ENCODE results near the gene ESRRB. TPM values are rescaled to one million over a fixed set of nuclear protein-coding genes. Genes with fewer than 3 reads are reported as not detected.

ESRRB gene
- total RNA-seq, 1 donor from 2014 or later, result 0.12 TPM

DNA sequence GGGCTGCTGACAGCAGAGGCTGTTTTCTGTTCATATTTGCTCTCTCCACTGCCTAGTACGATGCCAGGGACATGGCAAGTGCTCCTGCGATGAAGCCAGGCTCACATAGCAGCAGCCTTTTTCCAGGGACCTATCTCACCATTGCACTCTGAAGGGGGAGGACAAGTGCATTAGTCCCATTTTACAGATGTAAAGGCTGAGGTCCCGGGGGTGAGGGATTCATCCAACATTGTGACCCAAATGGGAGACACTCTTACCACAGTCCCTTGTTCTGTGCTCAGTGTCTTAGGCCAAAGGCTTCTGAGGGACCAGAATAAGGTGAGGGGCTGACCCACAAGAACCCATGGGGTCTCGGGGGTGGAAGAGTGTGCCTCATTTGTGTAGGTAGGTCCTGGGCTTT is 21.6 kb upstream of the ESRRB start:
- peaks cover 3% of the 10 kb centered on the region for H3K4me1 Mint-ChIP-seq (ENCODE audit: low read depth)
- H3K4me3 Mint-ChIP-seq (ENCODE audit: low read depth), result no peak overlapping the region
- TF ChIP-seq, protein P1, sequence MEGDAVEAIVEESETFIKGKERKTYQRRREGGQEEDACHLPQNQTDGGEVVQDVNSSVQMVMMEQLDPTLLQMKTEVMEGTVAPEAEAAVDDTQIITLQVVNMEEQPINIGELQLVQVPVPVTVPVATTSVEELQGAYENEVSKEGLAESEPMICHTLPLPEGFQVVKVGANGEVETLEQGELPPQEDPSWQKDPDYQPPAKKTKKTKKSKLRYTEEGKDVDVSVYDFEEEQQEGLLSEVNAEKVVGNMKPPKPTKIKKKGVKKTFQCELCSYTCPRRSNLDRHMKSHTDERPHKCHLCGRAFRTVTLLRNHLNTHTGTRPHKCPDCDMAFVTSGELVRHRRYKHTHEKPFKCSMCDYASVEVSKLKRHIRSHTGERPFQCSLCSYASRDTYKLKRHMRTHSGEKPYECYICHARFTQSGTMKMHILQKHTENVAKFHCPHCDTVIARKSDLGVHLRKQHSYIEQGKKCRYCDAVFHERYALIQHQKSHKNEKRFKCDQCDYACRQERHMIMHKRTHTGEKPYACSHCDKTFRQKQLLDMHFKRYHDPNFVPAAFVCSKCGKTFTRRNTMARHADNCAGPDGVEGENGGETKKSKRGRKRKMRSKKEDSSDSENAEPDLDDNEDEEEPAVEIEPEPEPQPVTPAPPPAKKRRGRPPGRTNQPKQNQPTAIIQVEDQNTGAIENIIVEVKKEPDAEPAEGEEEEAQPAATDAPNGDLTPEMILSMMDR (IDR thresholded peaks at IDR 0.05; ENCODE audit: unreplicated experiment), result no peak
- peaks cover 61% of the 10 kb centered on the region for H3K27me3 Mint-ChIP-seq
- DNase-seq (ENCODE audit: low spot score, unreplicated experiment), result no peak
- H3K36me3 Mint-ChIP-seq (ENCODE audit: insufficient read depth), result no peaks in the 10 kb centered on the region
- H3K9me3 Mint-ChIP-seq (ENCODE audit: low read depth), result no peaks in the 10 kb centered on the region
- H3K27ac Mint-ChIP-seq, result no peak overlapping the region

DNA sequence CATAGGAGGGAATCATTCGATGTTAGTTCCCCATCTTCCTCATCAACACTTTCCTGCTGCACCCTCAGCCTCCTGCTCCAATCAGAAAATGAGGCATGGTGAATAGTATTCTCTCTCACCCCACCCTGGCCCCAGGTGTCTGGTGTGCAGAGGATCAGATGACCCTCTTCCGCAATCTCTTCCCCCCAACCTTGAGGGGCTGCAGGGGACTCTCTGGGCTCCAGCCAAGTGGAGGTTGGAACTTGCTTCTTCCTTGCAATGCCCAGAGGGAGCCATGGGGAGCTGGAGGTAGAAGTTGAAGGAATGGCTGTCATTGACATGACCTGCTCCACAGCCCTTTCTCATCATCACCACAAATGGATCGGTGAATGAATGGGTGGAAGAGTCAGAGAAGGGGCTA is 20.2 kb upstream of the ESRRB start:
- Mint-ChIP-seq H3K9me3 (ENCODE audit: low read depth) (no peaks in the 10 kb centered on the region), H3K4me1 (ENCODE audit: low read depth) (peaks cover 3% of the 10 kb centered on the region), H3K27ac (no peak overlapping the region), H3K36me3 (ENCODE audit: insufficient read depth) (no peaks in the 10 kb centered on the region), H3K4me3 (ENCODE audit: low read depth) (no peak overlapping the region), H3K27me3 (peaks cover 63% of the 10 kb centered on the region)
- TF ChIP-seq, protein P1 (IDR thresholded peaks at IDR 0.05; ENCODE audit: unreplicated experiment), result no peak
- DNase-seq (ENCODE audit: low spot score, unreplicated experiment), result no peak

DNA sequence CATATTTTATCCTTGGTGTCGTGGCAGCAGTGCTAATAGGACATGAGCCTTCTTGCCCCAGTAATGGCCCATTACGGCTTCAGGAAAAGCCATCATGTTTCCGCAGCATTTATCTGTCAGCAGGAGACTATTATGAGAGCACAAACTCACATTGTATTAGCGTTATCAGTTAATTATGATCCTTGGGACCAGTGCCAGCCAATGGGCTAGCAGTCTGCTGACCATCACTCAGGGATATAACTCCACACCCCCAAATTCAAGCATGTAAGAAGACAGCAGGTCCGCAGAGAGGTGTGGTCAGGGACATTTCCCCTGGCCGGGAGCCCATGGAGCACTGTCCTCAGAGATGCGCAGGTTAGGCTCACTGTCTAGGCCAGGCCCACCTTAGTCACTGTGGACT is 4.9 kb upstream of the ESRRB start:
- H3K27ac Mint-ChIP-seq, result no peak overlapping the region
- no peaks in the 10 kb centered on the region for H3K9me3 Mint-ChIP-seq (ENCODE audit: low read depth)
- peaks cover 63% of the 10 kb centered on the region for H3K27me3 Mint-ChIP-seq
- H3K4me3 Mint-ChIP-seq (ENCODE audit: low read depth), result no peak overlapping the region
- TF ChIP-seq, protein P1 (IDR thresholded peaks at IDR 0.05; ENCODE audit: unreplicated experiment), result no peak
- no peaks in the 10 kb centered on the region for H3K4me1 Mint-ChIP-seq (ENCODE audit: low read depth)
- no peaks in the 10 kb centered on the region for H3K36me3 Mint-ChIP-seq (ENCODE audit: insufficient read depth)
- no peak for DNase-seq (ENCODE audit: low spot score, unreplicated experiment)

DNA sequence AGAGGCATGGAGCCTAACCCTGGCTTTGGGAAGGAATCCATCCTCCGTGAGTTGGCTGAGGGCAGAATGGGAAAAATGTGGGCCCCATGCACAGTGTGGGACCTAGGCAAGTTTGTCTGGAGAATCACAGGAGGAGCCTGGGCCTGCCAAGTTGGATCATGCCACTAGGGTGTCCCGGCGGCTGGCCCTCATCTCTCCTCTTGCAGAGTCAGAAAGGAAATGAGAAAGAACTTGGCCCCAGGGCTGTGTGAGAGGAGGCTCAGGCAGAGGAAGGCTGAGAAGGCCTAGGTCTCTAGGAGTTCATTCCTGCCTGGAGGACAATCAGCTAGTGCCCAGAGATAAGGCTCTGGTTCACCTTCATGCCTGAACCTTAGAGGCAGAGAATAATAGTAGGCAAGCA is 2.5 kb upstream of the ESRRB start:
- Mint-ChIP-seq H3K9me3 (ENCODE audit: low read depth) (no peaks in the 10 kb centered on the region), H3K4me3 (ENCODE audit: low read depth) (no peak overlapping the region), H3K27ac (no peak overlapping the region), H3K36me3 (ENCODE audit: insufficient read depth) (no peaks in the 10 kb centered on the region), H3K27me3 (peaks cover 71% of the 10 kb centered on the region), H3K4me1 (ENCODE audit: low read depth) (peaks cover 3% of the 10 kb centered on the region)
- DNase-seq (ENCODE audit: low spot score, unreplicated experiment), result no peak
- TF ChIP-seq, protein P1 (IDR thresholded peaks at IDR 0.05; ENCODE audit: unreplicated experiment), result no peak

DNA sequence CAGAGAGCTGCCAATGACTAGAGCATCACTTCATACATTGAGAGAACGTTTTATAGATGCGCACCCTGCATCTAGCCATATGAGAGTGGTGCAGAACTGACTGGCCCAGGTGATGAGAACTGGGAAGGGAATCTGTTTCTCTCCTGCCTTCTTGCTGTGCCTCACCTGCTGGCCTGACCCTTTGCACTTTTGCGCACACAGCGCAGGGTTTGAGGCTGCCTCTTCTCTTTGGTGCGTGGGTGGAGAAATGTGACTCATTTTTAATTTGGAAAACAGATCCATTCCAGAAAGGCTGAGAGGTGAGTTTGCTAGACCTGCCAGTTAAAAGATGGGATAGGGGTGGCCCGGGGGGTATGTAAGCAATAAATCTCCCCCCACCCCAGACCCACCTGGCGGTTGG is 453 bp upstream of the ESRRB start:
- Mint-ChIP-seq H3K4me3 (ENCODE audit: low read depth) (no peak overlapping the region), H3K9me3 (ENCODE audit: low read depth) (no peaks in the 10 kb centered on the region), H3K4me1 (ENCODE audit: low read depth) (peaks cover 8% of the 10 kb centered on the region), H3K36me3 (ENCODE audit: insufficient read depth) (no peaks in the 10 kb centered on the region), H3K27me3 (peaks cover 90% of the 10 kb centered on the region), H3K27ac (no peak overlapping the region)
- DNase-seq (ENCODE audit: low spot score, unreplicated experiment), result no peak
- TF ChIP-seq, protein P1 (IDR thresholded peaks at IDR 0.05; ENCODE audit: unreplicated experiment), result no peak

All from progenitor cell of endocrine pancreas (in vitro differentiated cells).